ENCODE data around the gene MCTP2. TPM values are rescaled to one million over a fixed set of nuclear protein-coding genes. Genes with fewer than 3 reads are reported as not detected.

Gene MCTP2
- total and polyA plus RNA-seq, 2 of the 13 experiments (the other 11 are each of a cell fraction or from before 2014, with no cell fraction given) = 5.1 to 8.6 TPM

- Histone ChIP-seq H3K9ac (ENCODE audit: insufficient read depth, low read depth, low read length) (no peak overlapping the region), H3K4me1 (ENCODE audit: insufficient read depth, low read length) (no peaks in the 10 kb centered on the region), H4K20me1 (ENCODE audit: insufficient read depth, low read length) (no peaks in the 10 kb centered on the region), H3K4me3 (replicated peaks in 1 of 3; ENCODE audit: insufficient read depth in 1 of 3, low read depth in 2 of 3, low read length in 3 of 3) (no peak overlapping the region), H3K27me3 (ENCODE audit: control insufficient read depth in 1 of 2, insufficient read depth in 2 of 2, low read length in 2 of 2) (no peaks in the 10 kb centered on the region), H3K79me2 (ENCODE audit: insufficient read depth, low read length) (no peaks in the 10 kb centered on the region), H2AFZ (ENCODE audit: low read length) (no peak overlapping the region), H3K9me3 (ENCODE audit: low read length) (no peaks in the 10 kb centered on the region), H3K27ac (ENCODE audit: extremely low read length, insufficient read depth, low read length) (no peak overlapping the region), H3K4me2 (ENCODE audit: low read depth, low read length) (no peak overlapping the region), H3K36me3 (replicated peaks in 1 of 2; ENCODE audit: control insufficient read depth in 1 of 2, insufficient read depth in 2 of 2, low read length in 2 of 2) (no peaks in the 10 kb centered on the region)
- in situ Hi-C loops (cut with HindIII; ENCODE audit: extremely low pct_ligation_motif_present, low pct_unique_long_range_greater_than_20kb) (no loop called here), intact Hi-C loops (cut with micrococcal nuclease; ENCODE audit: unreplicated experiment) (no loop called here)
- ATAC-seq = no peak
- 27% methylated on average over 9 of the region's 9 CpGs for WGBS (ENCODE audit: low lambda C conversion rate)
- DNase-seq (ENCODE audit: low spot score) = no peak
- no TSS peak for BruUV-seq (replicated peaks)
- no peak for FAIRE-seq
- POLR2A ChIA-PET = no interaction called here
- CTCF ChIA-PET (ENCODE audit: low intra/inter-chr PET ratio, low total read pairs) = no interaction called here
- TF ChIP-seq ZNF224 (CRISPR knock-in tag; IDR thresholded peaks at IDR 0.05) (no peak), ZNF572 (CRISPR knock-in tag; IDR thresholded peaks at IDR 0.05) (no peak), ZNF326 (CRISPR knock-in tag; IDR thresholded peaks at IDR 0.05; ENCODE audit: borderline replicate concordance) (no peak), NFRKB (IDR thresholded peaks at IDR 0.05) (no peak), SNAPC4 (CRISPR knock-in tag; IDR thresholded peaks at IDR 0.05) (no peak), POLR2AphosphoS5 (IDR thresholded peaks at IDR 0.05; ENCODE audit: low read depth, low read length) (no peak), PRDM10 (CRISPR knock-in tag; IDR thresholded peaks at IDR 0.05; ENCODE audit: low read depth) (no peak), POGZ (CRISPR knock-in tag; IDR thresholded peaks at IDR 0.05) (no peak), ZNF766 (CRISPR knock-in tag; IDR thresholded peaks at IDR 0.05; ENCODE audit: borderline replicate concordance) (no peak), MIER2 (CRISPR knock-in tag; IDR thresholded peaks at IDR 0.05) (no peak), ZNF34 (CRISPR knock-in tag; IDR thresholded peaks at IDR 0.05; ENCODE audit: borderline replicate concordance) (no peak), KAT7 (CRISPR knock-in tag; IDR thresholded peaks at IDR 0.05; ENCODE audit: borderline replicate concordance) (no peak), RORA (CRISPR knock-in tag; IDR thresholded peaks at IDR 0.05) (no peak), UBTF (CRISPR knock-in tag; IDR thresholded peaks at IDR 0.05) (no peak), ZSCAN9 (CRISPR knock-in tag; IDR thresholded peaks at IDR 0.05; ENCODE audit: borderline replicate concordance) (no peak)
Measured at GRCh38 chr15:94185547-94186236, 45.7 kb upstream of the MCTP2 start.

Data from HepG2 (cell line).